ENCODE data around the gene MUC22. TPM values are rescaled to one million over a fixed set of nuclear protein-coding genes. Genes with fewer than 3 reads are reported as not detected.

MUC22 gene
- total RNA-seq, 1 donor from 2014 or later: 0.05 TPM

- no peaks in the 10 kb centered on the region for H3K9me3 Mint-ChIP-seq (ENCODE audit: unreplicated experiment)
- Histone ChIP-seq H3K27ac (ENCODE audit: low read depth, low read length) (peak overlapping the region; percentile 61), H3K36me3 (ENCODE audit: insufficient read depth, low read length) (no peaks in the 10 kb centered on the region), H3K79me2 (ENCODE audit: insufficient read depth, low read length) (no peaks in the 10 kb centered on the region), H3K4me2 (ENCODE audit: low read length) (peak overlapping the region; percentile 67), H3K4me3 (ENCODE audit: insufficient read depth, low read depth, low read length) (no peak overlapping the region), H2AFZ (ENCODE audit: low read depth, low read length) (peak overlapping the region; percentile 46), H3K27me3 (ENCODE audit: insufficient read depth, low read length) (no peaks in the 10 kb centered on the region), H4K20me1 (ENCODE audit: insufficient read depth, low read length) (no peaks in the 10 kb centered on the region), H3K9me3 (ENCODE audit: insufficient read depth, low read depth, low read length) (no peaks in the 10 kb centered on the region), H3K9ac (ENCODE audit: low read length) (peak overlapping the region; percentile 58), H3K4me1 (ENCODE audit: insufficient read depth, low read length) (peaks cover 14% of the 10 kb centered on the region)
- H3K4me1 Mint-ChIP-seq (ENCODE audit: low read depth, unreplicated experiment): peaks cover 16% of the 10 kb centered on the region
- peak; percentile 97 for DNase-seq (ENCODE audit: low read depth)
- no peak overlapping the region for H3K4me3 Mint-ChIP-seq (ENCODE audit: unreplicated experiment)
- H3K36me3 Mint-ChIP-seq (ENCODE audit: low read depth, unreplicated experiment): no peaks in the 10 kb centered on the region
- peak overlapping the region; percentile 30 for H3K27ac Mint-ChIP-seq (ENCODE audit: unreplicated experiment)
- FAIRE-seq: peak; percentile 99
- H3K27me3 Mint-ChIP-seq (ENCODE audit: low read depth, unreplicated experiment): peaks cover 12% of the 10 kb centered on the region
- TF ChIP-seq EZH2 (IDR thresholded peaks at IDR 0.05; ENCODE audit: insufficient read depth, low read length): no peak
- TF ChIP-seq, protein P1, sequence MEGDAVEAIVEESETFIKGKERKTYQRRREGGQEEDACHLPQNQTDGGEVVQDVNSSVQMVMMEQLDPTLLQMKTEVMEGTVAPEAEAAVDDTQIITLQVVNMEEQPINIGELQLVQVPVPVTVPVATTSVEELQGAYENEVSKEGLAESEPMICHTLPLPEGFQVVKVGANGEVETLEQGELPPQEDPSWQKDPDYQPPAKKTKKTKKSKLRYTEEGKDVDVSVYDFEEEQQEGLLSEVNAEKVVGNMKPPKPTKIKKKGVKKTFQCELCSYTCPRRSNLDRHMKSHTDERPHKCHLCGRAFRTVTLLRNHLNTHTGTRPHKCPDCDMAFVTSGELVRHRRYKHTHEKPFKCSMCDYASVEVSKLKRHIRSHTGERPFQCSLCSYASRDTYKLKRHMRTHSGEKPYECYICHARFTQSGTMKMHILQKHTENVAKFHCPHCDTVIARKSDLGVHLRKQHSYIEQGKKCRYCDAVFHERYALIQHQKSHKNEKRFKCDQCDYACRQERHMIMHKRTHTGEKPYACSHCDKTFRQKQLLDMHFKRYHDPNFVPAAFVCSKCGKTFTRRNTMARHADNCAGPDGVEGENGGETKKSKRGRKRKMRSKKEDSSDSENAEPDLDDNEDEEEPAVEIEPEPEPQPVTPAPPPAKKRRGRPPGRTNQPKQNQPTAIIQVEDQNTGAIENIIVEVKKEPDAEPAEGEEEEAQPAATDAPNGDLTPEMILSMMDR (IDR thresholded peaks at IDR 0.05; ENCODE audit: insufficient read depth, low read depth, low read length): peak; percentile 41
These were observed 48.0 kb downstream of the MUC22 start for GRCh38 chr6:31058128-31058894.

GRCh38 chr6:31060145-31060544, 49.9 kb downstream of the MUC22 start:
- no peak overlapping the region for H3K27ac ChIP-seq (ENCODE audit: low read depth, low read length)
- H3K4me1 ChIP-seq (ENCODE audit: insufficient read depth, low read length): peaks cover 14% of the 10 kb centered on the region
- Mint-ChIP-seq H3K9me3 (ENCODE audit: unreplicated experiment) (peaks cover 4% of the 10 kb centered on the region), H3K27ac (ENCODE audit: unreplicated experiment) (no peak overlapping the region), H3K36me3 (ENCODE audit: low read depth, unreplicated experiment) (no peaks in the 10 kb centered on the region), H3K4me3 (ENCODE audit: unreplicated experiment) (no peak overlapping the region), H3K4me1 (ENCODE audit: low read depth, unreplicated experiment) (peaks cover 18% of the 10 kb centered on the region), H3K27me3 (ENCODE audit: low read depth, unreplicated experiment) (peaks cover 9% of the 10 kb centered on the region)
- no peaks in the 10 kb centered on the region for H3K27me3 ChIP-seq (ENCODE audit: insufficient read depth, low read length)
- no peak for TF ChIP-seq EZH2 (IDR thresholded peaks at IDR 0.05; ENCODE audit: insufficient read depth, low read length)
- TF ChIP-seq, protein P1 (IDR thresholded peaks at IDR 0.05; ENCODE audit: insufficient read depth, low read depth, low read length): no peak
- DNase-seq (ENCODE audit: low read depth) (no peak), FAIRE-seq (no peak)
- no peak overlapping the region for H2AFZ ChIP-seq (ENCODE audit: low read depth, low read length)
- no peaks in the 10 kb centered on the region for H3K36me3 ChIP-seq (ENCODE audit: insufficient read depth, low read length)
- H3K79me2 ChIP-seq (ENCODE audit: insufficient read depth, low read length): no peaks in the 10 kb centered on the region
- H3K4me3 ChIP-seq (ENCODE audit: insufficient read depth, low read depth, low read length): no peak overlapping the region
- H4K20me1 ChIP-seq (ENCODE audit: insufficient read depth, low read length): no peaks in the 10 kb centered on the region
- H3K4me2 ChIP-seq (ENCODE audit: low read length): no peak overlapping the region
- H3K9ac ChIP-seq (ENCODE audit: low read length): no peak overlapping the region
- H3K9me3 ChIP-seq (ENCODE audit: insufficient read depth, low read depth, low read length): no peaks in the 10 kb centered on the region

DNA sequence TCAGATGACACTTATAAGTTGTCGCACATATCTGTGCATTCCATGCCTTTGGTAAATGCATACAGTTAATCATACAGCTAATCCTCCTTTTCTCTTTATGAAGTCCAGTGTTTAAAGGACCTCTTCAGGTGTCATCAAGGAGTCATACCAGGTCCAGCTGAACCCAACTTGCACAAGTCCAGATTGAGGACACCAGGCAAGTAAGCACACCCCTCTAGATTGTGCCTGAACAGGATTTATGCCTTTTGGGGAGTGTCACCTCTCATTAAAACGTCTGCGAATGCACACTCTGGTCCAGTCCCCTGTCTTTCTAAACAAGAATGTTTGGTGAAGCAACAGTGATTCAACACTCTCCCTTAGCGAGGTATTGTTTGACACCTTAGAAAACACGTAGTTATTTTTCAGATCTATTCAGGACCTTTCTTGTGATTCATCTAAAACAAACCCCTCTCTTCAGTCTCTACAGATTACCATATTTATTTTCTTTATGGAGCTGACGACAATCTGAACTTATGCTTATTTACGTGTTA, 53.7 kb downstream of the MUC22 start:
- Histone ChIP-seq H3K79me2 (ENCODE audit: insufficient read depth, low read length) (no peaks in the 10 kb centered on the region), H3K4me1 (ENCODE audit: insufficient read depth, low read length) (no peaks in the 10 kb centered on the region), H3K4me2 (ENCODE audit: low read length) (no peak overlapping the region), H3K9me3 (ENCODE audit: insufficient read depth, low read depth, low read length) (no peaks in the 10 kb centered on the region), H3K27me3 (ENCODE audit: insufficient read depth, low read length) (peaks cover 4% of the 10 kb centered on the region), H4K20me1 (ENCODE audit: insufficient read depth, low read length) (no peaks in the 10 kb centered on the region), H3K9ac (ENCODE audit: low read length) (no peak overlapping the region), H3K27ac (ENCODE audit: low read depth, low read length) (no peak overlapping the region), H3K36me3 (ENCODE audit: insufficient read depth, low read length) (no peaks in the 10 kb centered on the region), H2AFZ (ENCODE audit: low read depth, low read length) (no peak overlapping the region), H3K4me3 (ENCODE audit: insufficient read depth, low read depth, low read length) (no peak overlapping the region)
- Mint-ChIP-seq H3K36me3 (ENCODE audit: low read depth, unreplicated experiment) (no peaks in the 10 kb centered on the region), H3K4me1 (ENCODE audit: low read depth, unreplicated experiment) (peaks cover 4% of the 10 kb centered on the region), H3K9me3 (ENCODE audit: unreplicated experiment) (peaks cover 4% of the 10 kb centered on the region), H3K4me3 (ENCODE audit: unreplicated experiment) (no peak overlapping the region), H3K27ac (ENCODE audit: unreplicated experiment) (no peak overlapping the region), H3K27me3 (ENCODE audit: low read depth, unreplicated experiment) (peaks cover 9% of the 10 kb centered on the region)
- FAIRE-seq (no peak), DNase-seq (ENCODE audit: low read depth) (no peak)
- no peak for TF ChIP-seq EZH2 (IDR thresholded peaks at IDR 0.05; ENCODE audit: insufficient read depth, low read length)
- TF ChIP-seq, protein P1 (IDR thresholded peaks at IDR 0.05; ENCODE audit: insufficient read depth, low read depth, low read length): no peak
